Esophagus muscularis mucosa (tissue), 3 donors: ENCODE data around the gene CD101.

Source experiments
- CTCF ChIP-seq, 3 experiments: fragments of 200-600 bp in 2 of 3; fragments of 450-650 bp in 1 of 3; sonication (generic) in 2 of 3; IDR thresholded peaks; one replicate each; pipeline ENCODE4 v1.5.1; 2017 to 2019; ENCODE audit warnings: antibody characterized with exemption in 3 of 3, mild to moderate bottlenecking in 2 of 3, moderate library complexity in 1 of 3
- POLR2A ChIP-seq: fragments of 450-650 bp; IDR thresholded peaks from one replicate; pipeline ENCODE4 v1.6.1; 2017; ENCODE audit warnings: antibody characterized with exemption, moderate library complexity, mild to moderate bottlenecking, low read depth
- POLR2AphosphoS5 ChIP-seq, 2 donors: sonication (generic); formaldehyde crosslinking; IDR thresholded peaks; one replicate each; pipeline ENCODE4 v1.6.1; 2017; ENCODE audit warnings: antibody characterized with exemption in 2 of 2

- TF ChIP-seq CTCF (IDR thresholded peaks at IDR 0.05) (no peak), POLR2A (no peak), POLR2AphosphoS5 (IDR thresholded peaks at IDR 0.05) (no peak)
Observed at GRCh38 chr1:116981521-116982037, 20.0 kb upstream of the CD101 start.
